NT2/D1 (cell line): Measurements from ENCODE around the gene MSS51.

Experiments
- SUZ12 ChIP-seq: IDR thresholded peaks from 2 replicates; pipeline ENCODE4 v1.6.1; 2011; ENCODE audit not compliant: insufficient read length, insufficient read depth; ENCODE audit errors: extremely low read depth
- YY1 ChIP-seq: IDR thresholded peaks from 2 replicates; pipeline ENCODE4 v1.6.1; 2011; ENCODE audit not compliant: insufficient read length, insufficient read depth
- ZNF274 ChIP-seq: IDR thresholded peaks from 2 replicates; pipeline ENCODE4 v1.6.1; 2011; ENCODE audit warnings: mild to moderate bottlenecking, low read depth, low read length

GRCh38 chr10:73465978-73466726 lies 32.8 kb upstream of the MSS51 start:
- TF ChIP-seq ZNF274, result no peak
- no peak for TF ChIP-seq SUZ12
- TF ChIP-seq YY1, result no peak
